SK-N-SH (cell line): Measurements from ENCODE around the gene NCKAP5. TPM values are rescaled to one million over a fixed set of nuclear protein-coding genes. Genes with fewer than 3 reads are reported as not detected.

Source experiments
- CTCF ChIA-PET: fragments of 300-600, 350-600 bp; formaldehyde crosslinking; extraction: SDS; loops from one replicate; lab custom pipeline; 2021; lab: Yijun Ruan, JAX
- POLR2A ChIA-PET: fragments of 350-600 bp; sonication (Branson Sonifier 250); formaldehyde crosslinking; extraction: SDS; loops from one replicate; lab custom pipeline; 2020; ENCODE audit warnings: antibody characterized with exemption, inconsistent platforms; lab: Yijun Ruan, JAX
- DNase-seq: peaks from one replicate; pipeline ENCODE4 v3.0.0; 2012
- H2AFZ ChIP-seq: fragments of 200-600 bp; sonication (generic); 2 replicates; pipeline ENCODE4 v1.8.1; 2016; ENCODE audit warnings: antibody characterized with exemption, mild to moderate bottlenecking, low read depth
- H3F3A ChIP-seq: fragments of 200-600 bp; sonication (generic); replicated peaks from 2 replicates; pipeline ENCODE3; 2016; ENCODE audit warnings: antibody characterized with exemption, mild to moderate bottlenecking; ENCODE audit not compliant: insufficient read depth
- H3K27ac ChIP-seq, 2 experiments: fragments of 200-500 bp in 1 of 2; fragments of 200-600 bp in 1 of 2; sonication (Bioruptor generic) in 1 of 2; sonication (generic), shearing (Covaris generic) in 1 of 2; 2 replicates each; pipeline versions ENCODE4 v1.5.1 to v1.6.1; 2014 to 2016; ENCODE audit warnings: low read depth in 2 of 2, inconsistent platforms in 1 of 2, low read length in 1 of 2, mild to moderate bottlenecking in 1 of 2, mixed read lengths in 1 of 2
- H3K27me3 ChIP-seq: fragments of 200-600 bp; sonication (generic), shearing (Covaris generic); 2 replicates; pipeline ENCODE4 v1.6.1; 2016; ENCODE audit warnings: mixed run types; ENCODE audit not compliant: insufficient read depth
- H3K36me3 ChIP-seq, 2 experiments: fragments of 200-500 bp in 1 of 2; fragments of 200-600 bp in 1 of 2; sonication (Bioruptor generic) in 1 of 2; sonication (generic) in 1 of 2; replicated peaks in 1 of 2; 2 replicates each; pipeline versions ENCODE3 to v1.5.1; 2014 to 2016; ENCODE audit warnings: low read length in 1 of 2, mild to moderate bottlenecking in 1 of 2; ENCODE audit not compliant: insufficient read depth in 2 of 2, control insufficient read depth in 1 of 2
- H3K4me1 ChIP-seq, 2 experiments: fragments of 200-500 bp in 1 of 2; fragments of 200-600 bp in 1 of 2; sonication (Bioruptor generic) in 1 of 2; sonication (generic), shearing (Covaris generic) in 1 of 2; 2 replicates each; pipeline versions ENCODE4 v1.5.1 to v1.6.1; 2014 to 2016; ENCODE audit warnings: low read depth in 1 of 2, low read length in 1 of 2, mixed run types in 1 of 2; ENCODE audit not compliant: insufficient read depth in 2 of 2, control insufficient read depth in 1 of 2
- H3K4me2 ChIP-seq: fragments of 200-600 bp; sonication (generic), shearing (Covaris generic); 2 replicates; pipeline ENCODE4 v1.6.1; 2017; ENCODE audit warnings: mixed run types
- H3K4me3 ChIP-seq, 2 experiments: fragments of 200-500 bp in 1 of 2; fragments of 200-600 bp in 1 of 2; sonication (Bioruptor generic) in 1 of 2; sonication (generic), shearing (Covaris generic) in 1 of 2; 2 replicates each; pipeline versions ENCODE4 v1.5.1 to v1.8.1; 2014 to 2016; ENCODE audit warnings: low read depth in 2 of 2, inconsistent platforms in 1 of 2, low read length in 1 of 2, mild to moderate bottlenecking in 1 of 2, mixed read lengths in 1 of 2, moderate library complexity in 1 of 2
- H3K79me2 ChIP-seq: fragments of 200-600 bp; sonication (generic); 2 replicates; pipeline ENCODE4 v1.8.1; 2017; ENCODE audit warnings: mild to moderate bottlenecking; ENCODE audit not compliant: insufficient read depth
- H3K9ac ChIP-seq: fragments of 200-600 bp; sonication (generic); 2 replicates; pipeline ENCODE4 v1.6.1; 2017; ENCODE audit warnings: mixed run types
- H3K9me2 ChIP-seq: fragments of 200-600 bp; sonication (generic); 2 replicates; pipeline ENCODE4 v1.6.1; 2017; ENCODE audit warnings: mixed run types
- H3K9me3 ChIP-seq: fragments of 200-600 bp; sonication (generic); 2 replicates; pipeline ENCODE4 v1.6.1; 2017; ENCODE audit warnings: mixed run types, mild to moderate bottlenecking, moderate library complexity
- H4K20me1 ChIP-seq: fragments of 200-600 bp; sonication (generic); 2 replicates; pipeline ENCODE4 v1.6.1; 2017; ENCODE audit warnings: mild to moderate bottlenecking, mixed run types; ENCODE audit not compliant: insufficient read depth
- EP300 ChIP-seq, 2 experiments: IDR thresholded peaks; 2 replicates each; pipeline versions ENCODE4 v1.4.0 to v1.6.1; 2012; ENCODE audit warnings: borderline replicate concordance in 1 of 2, low read depth in 1 of 2, low read length in 1 of 2
- FOXJ3 ChIP-seq: sonication (generic); formaldehyde crosslinking; IDR thresholded peaks from 2 replicates; pipeline ENCODE4 v1.5.1; 2020; ENCODE audit warnings: mild to moderate bottlenecking, missing genetic modification reagents
- FOXM1 ChIP-seq: IDR thresholded peaks from 2 replicates; pipeline ENCODE4 v1.4.0; 2012; ENCODE audit warnings: low read depth, mild to moderate bottlenecking
- GABPA ChIP-seq: IDR thresholded peaks from 2 replicates; pipeline ENCODE4 v1.4.0; 2012; ENCODE audit warnings: low read depth, mild to moderate bottlenecking
- GATA2 ChIP-seq: sonication (generic); formaldehyde crosslinking; IDR thresholded peaks from 2 replicates; pipeline ENCODE4 v1.5.0; 2020; ENCODE audit warnings: mild to moderate bottlenecking, missing genetic modification reagents
- JUND ChIP-seq: IDR thresholded peaks from 2 replicates; pipeline ENCODE4 v1.4.0; 2012
- MXI1 ChIP-seq: IDR thresholded peaks from 2 replicates; pipeline ENCODE4 v1.6.1; 2012; ENCODE audit warnings: mild to moderate bottlenecking, low read depth, low read length, improper control_type of control experiment
- NFIC ChIP-seq: IDR thresholded peaks from 2 replicates; pipeline ENCODE4 v1.4.0; 2012; ENCODE audit warnings: borderline replicate concordance
- POLR2AphosphoS5 ChIP-seq: IDR thresholded peaks from 2 replicates; pipeline ENCODE4 v1.6.1; 2012; ENCODE audit warnings: low read depth, low read length
- RAD21 ChIP-seq: IDR thresholded peaks from 2 replicates; pipeline ENCODE4 v1.6.1; 2012; ENCODE audit warnings: mild to moderate bottlenecking, low read length
- SMC3 ChIP-seq: IDR thresholded peaks from 2 replicates; pipeline ENCODE4 v1.6.1; 2012; ENCODE audit warnings: low read depth, low read length, improper control_type of control experiment
- TAF1 ChIP-seq: IDR thresholded peaks from 2 replicates; pipeline ENCODE4 v1.6.1; 2012; ENCODE audit warnings: low read depth, mild to moderate bottlenecking, low read length, moderate library complexity, borderline replicate concordance
- TEAD4 ChIP-seq: IDR thresholded peaks from 2 replicates; pipeline ENCODE4 v1.4.0; 2012; ENCODE audit warnings: mild to moderate bottlenecking, borderline replicate concordance; ENCODE audit not compliant: insufficient read depth
- WGBS: methylation state at CpG from one replicate; pipeline ENCODE4 v1.1.6; 2017; ENCODE audit warnings: low lambda C conversion rate; 5-methylcytosine and 5-hydroxymethylcytosine counted together
- polyA plus RNA-seq, 3 experiments: library from polyadenylated mRNA; depleted of rRNA; stranded (reverse); fragments of >200 nt; gene quantifications; 2 replicates each; pipeline ENCODE4 v1.2.3, GENCODE V29; 2012
- TF ChIP-seq, protein P1 (sequence below): IDR thresholded peaks from 2 replicates; pipeline ENCODE4 v1.4.0; 2012; ENCODE audit warnings: low read depth, borderline replicate concordance
- TF ChIP-seq, protein P2 (sequence below): IDR thresholded peaks from 2 replicates; pipeline ENCODE4 v1.6.1; 2012; ENCODE audit warnings: mild to moderate bottlenecking, low read depth, low read length, moderate library complexity

Gene NCKAP5
- polyA plus RNA-seq, 1 of the 3 experiments (the other 2 are of a cell fraction) = 0.02 TPM

DNA sequence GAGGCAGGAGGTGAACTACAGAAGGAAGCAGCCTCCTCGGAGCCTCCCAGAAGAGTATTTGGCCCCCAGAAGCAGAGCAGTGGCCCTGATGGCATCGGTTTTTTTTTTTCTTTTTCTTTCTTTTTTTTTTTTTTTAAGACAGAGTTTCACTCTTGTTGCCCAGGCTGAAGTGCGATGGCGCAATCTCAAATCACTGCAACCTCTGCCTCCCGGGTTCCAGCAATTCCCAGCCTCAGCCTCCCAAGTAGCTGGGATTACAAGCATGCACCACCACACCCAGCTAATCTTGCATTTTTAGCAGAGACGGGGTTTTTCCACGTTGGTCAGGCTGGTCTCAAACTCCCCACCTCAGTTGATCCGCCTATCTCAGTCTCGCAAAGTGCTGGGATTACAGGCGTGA lies 34.8 kb upstream of the NCKAP5 start (continued):
- TF ChIP-seq, protein P1, sequence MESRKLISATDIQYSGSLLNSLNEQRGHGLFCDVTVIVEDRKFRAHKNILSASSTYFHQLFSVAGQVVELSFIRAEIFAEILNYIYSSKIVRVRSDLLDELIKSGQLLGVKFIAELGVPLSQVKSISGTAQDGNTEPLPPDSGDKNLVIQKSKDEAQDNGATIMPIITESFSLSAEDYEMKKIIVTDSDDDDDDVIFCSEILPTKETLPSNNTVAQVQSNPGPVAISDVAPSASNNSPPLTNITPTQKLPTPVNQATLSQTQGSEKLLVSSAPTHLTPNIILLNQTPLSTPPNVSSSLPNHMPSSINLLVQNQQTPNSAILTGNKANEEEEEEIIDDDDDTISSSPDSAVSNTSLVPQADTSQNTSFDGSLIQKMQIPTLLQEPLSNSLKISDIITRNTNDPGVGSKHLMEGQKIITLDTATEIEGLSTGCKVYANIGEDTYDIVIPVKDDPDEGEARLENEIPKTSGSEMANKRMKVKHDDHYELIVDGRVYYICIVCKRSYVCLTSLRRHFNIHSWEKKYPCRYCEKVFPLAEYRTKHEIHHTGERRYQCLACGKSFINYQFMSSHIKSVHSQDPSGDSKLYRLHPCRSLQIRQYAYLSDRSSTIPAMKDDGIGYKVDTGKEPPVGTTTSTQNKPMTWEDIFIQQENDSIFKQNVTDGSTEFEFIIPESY = no peak
- TF ChIP-seq GATA2 (CRISPR knock-in tag) = no peak
- no peak for TF ChIP-seq FOXJ3 (CRISPR knock-in tag)
- no peak for TF ChIP-seq NFIC
- TF ChIP-seq RAD21 = no peak
- TF ChIP-seq, all 33 proteins: peak for 0

DNA sequence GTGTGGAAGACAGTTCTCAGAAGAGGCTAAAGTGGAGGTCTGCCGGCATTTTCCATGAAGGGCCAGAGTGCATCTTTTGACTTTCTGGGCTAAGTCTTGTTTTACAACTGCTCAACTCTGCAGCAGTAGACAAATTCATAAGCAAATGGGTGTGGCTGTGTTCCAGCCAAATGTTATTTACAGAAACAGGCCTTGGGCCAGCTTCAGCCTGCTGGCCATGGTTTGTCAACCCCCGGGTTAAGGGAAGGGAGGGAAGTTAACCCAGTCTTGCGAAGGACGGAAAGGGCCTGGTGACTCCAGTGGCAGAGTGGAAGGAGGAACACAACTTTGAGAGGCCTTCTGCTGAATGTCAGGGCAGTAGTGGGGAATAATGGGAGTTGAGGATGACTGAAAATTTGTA lies 34.3 kb upstream of the NCKAP5 start:
- Histone ChIP-seq H3K4me1 (peaks cover 0 to 7% of the 10 kb centered on the region in 2 experiments; a peak in 1 of 4 replicates), H3K36me3 (no peaks in the 10 kb centered on the region), H3F3A (no peaks in the 10 kb centered on the region), H3K4me3 (no peak overlapping the region), H3K4me2 (no peak overlapping the region), H3K9me3 (no peaks in the 10 kb centered on the region), H2AFZ (no peak overlapping the region), H3K79me2 (no peaks in the 10 kb centered on the region), H3K27ac (no peak overlapping the region), H3K9ac (no peak overlapping the region), H4K20me1 (no peaks in the 10 kb centered on the region), H3K27me3 (no peaks in the 10 kb centered on the region), H3K9me2 (no peaks in the 10 kb centered on the region)
- TF ChIP-seq TEAD4 (no peak), MXI1 (no peak), TAF1 (no peak)
- WGBS = 69% methylated on average over 4 of the region's 4 CpGs
- POLR2A ChIA-PET = no interaction called here
- CTCF ChIA-PET = no interaction called here
- no peak for DNase-seq

DNA sequence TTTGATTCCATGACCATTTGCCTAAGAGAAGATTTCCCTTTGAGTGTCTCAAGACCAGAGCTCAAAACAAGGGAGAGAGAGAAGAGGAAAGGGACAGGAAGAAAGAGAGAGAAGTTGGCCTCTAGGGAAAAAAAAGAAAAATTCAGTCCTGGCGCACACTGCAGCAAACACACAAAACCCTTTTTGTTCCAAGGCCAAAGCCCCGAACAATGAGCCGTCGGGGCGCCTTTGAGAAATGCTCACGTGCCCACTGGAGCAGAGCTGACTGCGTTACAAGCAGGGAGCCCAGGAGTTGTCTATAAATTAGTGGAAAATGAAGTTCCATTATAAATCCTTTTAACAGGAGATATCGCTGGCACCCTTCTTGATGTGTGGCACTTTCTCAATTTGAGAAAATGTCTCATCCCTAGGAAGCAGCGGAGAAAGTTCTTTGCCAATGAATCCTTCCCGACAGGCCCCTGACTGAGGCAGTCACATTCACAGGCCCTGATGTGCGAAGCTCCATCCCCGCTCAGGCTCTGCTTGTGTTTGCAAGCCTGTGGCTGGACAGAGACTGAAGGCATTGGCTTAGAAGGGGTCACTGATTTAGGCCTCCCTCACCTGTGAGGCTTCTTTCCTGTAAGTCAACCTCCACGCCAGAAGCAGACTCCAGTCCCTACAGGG lies 32.1 kb upstream of the NCKAP5 start:
- POLR2A ChIA-PET = no interaction called here
- Histone ChIP-seq H3F3A (no peaks in the 10 kb centered on the region), H2AFZ (no peak overlapping the region), H3K9ac (no peak overlapping the region), H3K4me1 (peaks cover 0 to 7% of the 10 kb centered on the region in 2 experiments; a peak in 1 of 4 replicates), H3K4me2 (no peak overlapping the region), H3K9me3 (no peaks in the 10 kb centered on the region), H3K27me3 (no peaks in the 10 kb centered on the region), H3K27ac (no peak overlapping the region), H3K36me3 (no peaks in the 10 kb centered on the region), H3K79me2 (no peaks in the 10 kb centered on the region), H3K4me3 (no peak overlapping the region), H4K20me1 (no peaks in the 10 kb centered on the region), H3K9me2 (no peaks in the 10 kb centered on the region)
- DNase-seq = no peak
- CTCF ChIA-PET = interaction anchor here (0.6 kb wide), 1 partner anchor 249 kb away, joined by 3 read pairs; no protein-coding TSS in a partner anchor
- WGBS = 82% methylated on average over 13 of the region's 13 CpGs
- TF ChIP-seq JUND (no peak), SMC3 (no peak), FOXJ3 (CRISPR knock-in tag) (no peak), POLR2AphosphoS5 (no peak), GABPA (no peak), FOXM1 (no peak), TAF1 (no peak), EP300 (IDR thresholded peaks at IDR 0.05; ENCODE audit: borderline replicate concordance in 1 of 2, low read depth in 1 of 2, low read length in 1 of 2) (no peak), MXI1 (no peak)
- TF ChIP-seq, protein P2, sequence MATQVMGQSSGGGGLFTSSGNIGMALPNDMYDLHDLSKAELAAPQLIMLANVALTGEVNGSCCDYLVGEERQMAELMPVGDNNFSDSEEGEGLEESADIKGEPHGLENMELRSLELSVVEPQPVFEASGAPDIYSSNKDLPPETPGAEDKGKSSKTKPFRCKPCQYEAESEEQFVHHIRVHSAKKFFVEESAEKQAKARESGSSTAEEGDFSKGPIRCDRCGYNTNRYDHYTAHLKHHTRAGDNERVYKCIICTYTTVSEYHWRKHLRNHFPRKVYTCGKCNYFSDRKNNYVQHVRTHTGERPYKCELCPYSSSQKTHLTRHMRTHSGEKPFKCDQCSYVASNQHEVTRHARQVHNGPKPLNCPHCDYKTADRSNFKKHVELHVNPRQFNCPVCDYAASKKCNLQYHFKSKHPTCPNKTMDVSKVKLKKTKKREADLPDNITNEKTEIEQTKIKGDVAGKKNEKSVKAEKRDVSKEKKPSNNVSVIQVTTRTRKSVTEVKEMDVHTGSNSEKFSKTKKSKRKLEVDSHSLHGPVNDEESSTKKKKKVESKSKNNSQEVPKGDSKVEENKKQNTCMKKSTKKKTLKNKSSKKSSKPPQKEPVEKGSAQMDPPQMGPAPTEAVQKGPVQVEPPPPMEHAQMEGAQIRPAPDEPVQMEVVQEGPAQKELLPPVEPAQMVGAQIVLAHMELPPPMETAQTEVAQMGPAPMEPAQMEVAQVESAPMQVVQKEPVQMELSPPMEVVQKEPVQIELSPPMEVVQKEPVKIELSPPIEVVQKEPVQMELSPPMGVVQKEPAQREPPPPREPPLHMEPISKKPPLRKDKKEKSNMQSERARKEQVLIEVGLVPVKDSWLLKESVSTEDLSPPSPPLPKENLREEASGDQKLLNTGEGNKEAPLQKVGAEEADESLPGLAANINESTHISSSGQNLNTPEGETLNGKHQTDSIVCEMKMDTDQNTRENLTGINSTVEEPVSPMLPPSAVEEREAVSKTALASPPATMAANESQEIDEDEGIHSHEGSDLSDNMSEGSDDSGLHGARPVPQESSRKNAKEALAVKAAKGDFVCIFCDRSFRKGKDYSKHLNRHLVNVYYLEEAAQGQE = no peak
- TF ChIP-seq, protein P1 = no peak
